NCI-H1694 treated with DMSO at 0.1 percent for 48 hours (cell line): ENCODE measurements around the gene TTLL11.

ENCODE experiments used
- DNase-seq: peaks from one replicate; lab custom pipeline; 2025; lab: John Stamatoyannopoulos, UW

TTLL11 gene

GRCh38 chr9:121938621-121939020 is 154.5 kb downstream of the TTLL11 start:
- DNase-seq: no peak

- DNase-seq: no peak
These were observed 155.9 kb downstream of the TTLL11 start for GRCh38 chr9:121937240-121937639.

GRCh38 chr9:121935739-121936138 is 157.4 kb downstream of the TTLL11 start:
- DNase-seq: no peak

GRCh38 chr9:121930956-121931355 is 162.2 kb downstream of the TTLL11 start:
- no peak for DNase-seq

GRCh38 chr9:121929893-121930875 is 162.9 kb downstream of the TTLL11 start:
- DNase-seq: no peak

- no peak for DNase-seq
These were observed 165.5 kb downstream of the TTLL11 start for GRCh38 chr9:121927636-121928035.

GRCh38 chr9:121927081-121927480 is 166.0 kb downstream of the TTLL11 start:
- DNase-seq: no peak

- no peak for DNase-seq
These were observed 166.7 kb downstream of the TTLL11 start for GRCh38 chr9:121926351-121926801.

GRCh38 chr9:121925935-121926334 is 167.2 kb downstream of the TTLL11 start:
- no peak for DNase-seq

- DNase-seq: no peak
These were observed 168.4 kb downstream of the TTLL11 start for GRCh38 chr9:121924700-121925099.

GRCh38 chr9:121921444-121921843 is 171.7 kb downstream of the TTLL11 start:
- DNase-seq: no peak

- no peak for DNase-seq
These were observed 175.5 kb downstream of the TTLL11 start for GRCh38 chr9:121917375-121918335.

- DNase-seq: no peak
These were observed 177.8 kb downstream of the TTLL11 start for GRCh38 chr9:121915304-121915625.

- DNase-seq: no peak
These were observed 178.4 kb downstream of the TTLL11 start for GRCh38 chr9:121914604-121915303.

- DNase-seq: no peak
These were observed 179.0 kb downstream of the TTLL11 start for GRCh38 chr9:121914017-121914595.

GRCh38 chr9:121912812-121913627 is 180.1 kb downstream of the TTLL11 start:
- DNase-seq: no peak

- DNase-seq: no peak
These were observed 182.5 kb downstream of the TTLL11 start for GRCh38 chr9:121910491-121911040.

- no peak for DNase-seq
These were observed 184.0 kb downstream of the TTLL11 start for GRCh38 chr9:121909111-121909510.

- DNase-seq: no peak
These were observed 186.8 kb downstream of the TTLL11 start for GRCh38 chr9:121906074-121906870.
